Neural cell (in vitro differentiated cells): Measurements from ENCODE around the gene CCNY. TPM values are rescaled to one million over a fixed set of nuclear protein-coding genes. Genes with fewer than 3 reads are reported as not detected.

Experiments
- H2AFZ ChIP-seq: fragments of 200-600, 300-800 bp; sonication (generic), shearing (Covaris generic); 2 replicates; pipeline ENCODE4 v1.6.0; 2014; ENCODE audit warnings: low read depth, mild to moderate bottlenecking, antibody characterized with exemption, low read length, moderate library complexity
- H3F3A ChIP-seq: fragments of 200-600 bp; shearing (Covaris generic); 2 replicates; pipeline ENCODE4 v1.6.1; 2016; ENCODE audit warnings: mild to moderate bottlenecking, moderate library complexity, mixed read lengths, antibody characterized with exemption, low read length; ENCODE audit not compliant: insufficient read depth, poor library complexity, severe bottlenecking
- H3K27ac ChIP-seq: fragments of 200-600, 300-800 bp; sonication (generic), shearing (Covaris generic); 2 replicates; pipeline ENCODE4 v1.5.1; 2014; ENCODE audit warnings: mild to moderate bottlenecking, low read length, moderate library complexity
- H3K27me3 ChIP-seq: fragments of 300-800, 200-600 bp; sonication (generic), shearing (Covaris generic); 2 replicates; pipeline ENCODE4 v1.6.0; 2014; ENCODE audit warnings: mild to moderate bottlenecking, low read depth, low read length, moderate library complexity; ENCODE audit not compliant: insufficient read depth
- H3K36me3 ChIP-seq: fragments of 300-800, 200-600 bp; sonication (generic), shearing (Covaris generic); 2 replicates; pipeline ENCODE4 v1.5.1; 2014; ENCODE audit warnings: mild to moderate bottlenecking, antibody characterized with exemption, low read length, moderate library complexity; ENCODE audit not compliant: insufficient read depth
- H3K4me2 ChIP-seq: fragments of 300-800, 200-600 bp; sonication (generic), shearing (Covaris generic); 2 replicates; pipeline ENCODE4 v1.6.0; 2014; ENCODE audit warnings: mild to moderate bottlenecking, low read length
- H3K4me3 ChIP-seq: fragments of 300-800, 200-600 bp; sonication (generic), shearing (Covaris generic); 2 replicates; pipeline ENCODE4 v1.5.1; 2014; ENCODE audit warnings: mild to moderate bottlenecking, low read length, moderate library complexity
- H3K79me2 ChIP-seq: fragments of 200-600 bp; shearing (Covaris generic); replicated peaks from 2 replicates; pipeline ENCODE4 v1.6.0; 2014; ENCODE audit warnings: mild to moderate bottlenecking, low read length, moderate library complexity; ENCODE audit not compliant: insufficient read depth
- H3K9ac ChIP-seq: fragments of 300-800, 200-600 bp; sonication (generic), shearing (Covaris generic); 2 replicates; pipeline ENCODE4 v1.6.1; 2016; ENCODE audit warnings: mild to moderate bottlenecking, low read length, mixed read lengths
- H3K9me2 ChIP-seq: fragments of 200-600 bp; shearing (Covaris generic); 2 replicates; pipeline ENCODE4 v1.6.1; 2016; ENCODE audit warnings: mild to moderate bottlenecking, low read length, mixed read lengths; ENCODE audit not compliant: insufficient read depth
- H3K9me3 ChIP-seq: fragments of 200-600, 300-800 bp; sonication (generic), shearing (Covaris generic); 2 replicates; pipeline ENCODE4 v1.6.1; 2016; ENCODE audit warnings: mild to moderate bottlenecking, mixed run types, low read length, moderate library complexity, mixed read lengths
- H4K20me1 ChIP-seq: fragments of 200-600 bp; shearing (Covaris generic); 2 replicates; pipeline ENCODE4 v1.6.1; 2016; ENCODE audit warnings: mild to moderate bottlenecking, mixed run types; ENCODE audit not compliant: insufficient read depth
- CTCF ChIP-seq: fragments of 450-650 bp; IDR thresholded peaks from 2 replicates; pipeline ENCODE4 v1.5.1; 2014; ENCODE audit warnings: antibody characterized with exemption, mild to moderate bottlenecking, moderate library complexity; ENCODE audit not compliant: poor library complexity, severe bottlenecking
- EP300 ChIP-seq: fragments of 450-650 bp; conservative IDR thresholded peaks from 2 replicates; pipeline ENCODE4 v1.6.1; 2014; ENCODE audit warnings: antibody characterized with exemption, mild to moderate bottlenecking, moderate library complexity; ENCODE audit not compliant: poor library complexity, severe bottlenecking
- EZH2 ChIP-seq: fragments of 200-600, 300-800 bp; shearing (Covaris generic), sonication (generic); IDR thresholded peaks from 2 replicates; pipeline ENCODE4 v1.6.1; 2014; ENCODE audit warnings: antibody characterized with exemption, low read length, borderline replicate concordance, mild to moderate bottlenecking; ENCODE audit not compliant: insufficient read depth, poor library complexity, severe bottlenecking
- MXI1 ChIP-seq: fragments of 450-650 bp; conservative IDR thresholded peaks from 2 replicates; pipeline ENCODE4 v1.6.1; 2014; ENCODE audit warnings: antibody characterized with exemption, mild to moderate bottlenecking; ENCODE audit not compliant: poor library complexity, severe bottlenecking
- POLR2AphosphoS5 ChIP-seq: IDR thresholded peaks from 2 replicates; pipeline ENCODE4 v1.6.1; 2012
- RAD21 ChIP-seq: fragments of 450-650 bp; conservative IDR thresholded peaks from 2 replicates; pipeline ENCODE4 v1.6.1; 2014; ENCODE audit warnings: antibody characterized with exemption, mild to moderate bottlenecking, moderate library complexity
- REST ChIP-seq: IDR thresholded peaks from 2 replicates; pipeline ENCODE4 v1.6.1; 2012; ENCODE audit warnings: borderline replicate concordance
- SMC3 ChIP-seq: fragments of 450-650 bp; conservative IDR thresholded peaks from 2 replicates; pipeline ENCODE4 v1.6.1; 2014; ENCODE audit warnings: antibody characterized with exemption, mild to moderate bottlenecking, moderate library complexity; ENCODE audit not compliant: poor library complexity
- TAF1 ChIP-seq: IDR thresholded peaks from 2 replicates; pipeline ENCODE4 v1.6.1; 2012; ENCODE audit warnings: low read depth
- polyA plus RNA-seq: library from polyadenylated mRNA; depleted of rRNA; stranded (reverse); fragments of >200 nt; gene quantifications from 2 replicates; pipeline ENCODE4 v1.2.3, GENCODE V29; 2014

CCNY gene
- polyA plus RNA-seq, 1 donor from 2014 or later = 36.4 TPM

- TF ChIP-seq REST (no peak), TAF1 (no peak), MXI1 (no peak)
Measured at GRCh38 chr10:35584946-35585345, 248.6 kb downstream of the CCNY start (continued).

GRCh38 chr10:35585356-35585755, 249.0 kb downstream of the CCNY start:
- Histone ChIP-seq H3K4me2 (no peak overlapping the region), H4K20me1 (no peaks in the 10 kb centered on the region), H3K36me3 (no peaks in the 10 kb centered on the region), H3K79me2 (no peaks in the 10 kb centered on the region), H3K27ac (no peak overlapping the region), H3F3A (no peaks in the 10 kb centered on the region), H3K27me3 (no peaks in the 10 kb centered on the region), H3K9me3 (peaks cover under 1% of the 10 kb centered on the region), H3K9me2 (no peaks in the 10 kb centered on the region), H3K4me3 (no peak overlapping the region), H3K9ac (no peak overlapping the region), H2AFZ (no peak overlapping the region)
- TF ChIP-seq REST (no peak), CTCF (no peak), SMC3 (no peak), RAD21 (no peak)

- no peaks in the 10 kb centered on the region for H3K36me3 ChIP-seq
- no peaks in the 10 kb centered on the region for H3K27me3 ChIP-seq
- no peaks in the 10 kb centered on the region for H4K20me1 ChIP-seq
- no peak overlapping the region for H3K4me3 ChIP-seq
- H3K27ac ChIP-seq = no peak overlapping the region
- no peak overlapping the region for H3K4me2 ChIP-seq
- peaks cover 3% of the 10 kb centered on the region for H3K9me3 ChIP-seq
- no peak overlapping the region for H3K9ac ChIP-seq
- no peaks in the 10 kb centered on the region for H3F3A ChIP-seq
- no peak for TF ChIP-seq POLR2AphosphoS5
- no peak for TF ChIP-seq RAD21
- no peak for TF ChIP-seq EZH2
- TF ChIP-seq SMC3 = no peak
- no peak for TF ChIP-seq REST
- TF ChIP-seq TAF1 = no peak
- TF ChIP-seq EP300 = no peak
- no peak for TF ChIP-seq MXI1
- no peak for TF ChIP-seq CTCF
- H3K79me2 ChIP-seq = no peaks in the 10 kb centered on the region
- no peak overlapping the region for H2AFZ ChIP-seq
- H3K9me2 ChIP-seq = no peaks in the 10 kb centered on the region
Measured at GRCh38 chr10:35585903-35586535, 249.7 kb downstream of the CCNY start.
